ENCODE measurements around the gene ATP8A1.

- no peak for TF ChIP-seq POLR2AphosphoS5 (IDR thresholded peaks at IDR 0.05)
- TF ChIP-seq CTCF (IDR thresholded peaks at IDR 0.05; ENCODE audit: poor library complexity, severe bottlenecking) = no peak
- TF ChIP-seq TAF1 (IDR thresholded peaks at IDR 0.05; ENCODE audit: low read depth) = no peak
- TF ChIP-seq EZH2 (IDR thresholded peaks at IDR 0.05; ENCODE audit: borderline replicate concordance, insufficient read depth, low read length, poor library complexity, severe bottlenecking) = no peak
- TF ChIP-seq EP300 (conservative IDR thresholded peaks at IDR 0.05; ENCODE audit: poor library complexity, severe bottlenecking) = no peak
- TF ChIP-seq RAD21 (conservative IDR thresholded peaks at IDR 0.05) = no peak
- no peak for TF ChIP-seq MXI1 (conservative IDR thresholded peaks at IDR 0.05; ENCODE audit: poor library complexity, severe bottlenecking)
Measured at GRCh38 chr4:42671431-42672194, 14.7 kb upstream of the ATP8A1 start.
